H1 (cell line): Measurements from ENCODE around the gene NECTIN3. TPM values are rescaled to one million over a fixed set of nuclear protein-coding genes. Genes with fewer than 3 reads are reported as not detected.

Experiments
- CHD7 ChIP-seq: fragments of 300-600 bp; sonication (generic); IDR thresholded peaks from 2 replicates; pipeline ENCODE4 v1.7.1; 2012; ENCODE audit warnings: low read length, moderate library complexity, mild to moderate bottlenecking, inconsistent platforms; ENCODE audit not compliant: insufficient replicate concordance
- polyA plus RNA-seq, 7 experiments: library from polyadenylated mRNA; depleted of rRNA in 3 of 7; stranded (reverse) in 5 of 7; unstranded in 2 of 7; fragments of >200 nt in 5 of 7; fragments of 200-250 nt in 2 of 7; gene quantifications; 1 replicate in 5 of 7; 2 replicates in 1 of 7; 4 replicates in 1 of 7; pipeline versions ENCODE4 v1.2.1 to v1.2.3, GENCODE V29; 2011 to 2013; ENCODE audit warnings: missing spikeins in 2 of 7, mixed read lengths in 2 of 7
- total RNA-seq: library from RNA; stranded (reverse); fragmentation: NEBNext Ultra II Directional; extraction: Animal tissue kit (Norgen Biotek cat#: 25700); gene quantifications from 2 replicates; pipeline ENCODE4 v1.2.1, GENCODE V29; 2021

NECTIN3 gene
- total and polyA plus RNA-seq, 2 of the 8 experiments (the other 6 are each of a cell fraction or from before 2014, with no cell fraction given), result 13.6 to 50.6 TPM

GRCh38 chr3:111077369-111077768, 5.8 kb downstream of the NECTIN3 start (continued):
- no peak for TF ChIP-seq CHD7
- TF ChIP-seq, all 59 proteins: peak for 0
